GM18867 (cell line): ENCODE results near the gene MAPK7.

Source experiments
- ATAC-seq: cut with Tn5 transposase; IDR thresholded peaks from one replicate; pipeline ENCODE4 v1.9.1; 2021; ENCODE audit warnings: mild to moderate bottlenecking, moderate library complexity; ENCODE audit not compliant: unreplicated experiment

The MAPK7 gene

DNA sequence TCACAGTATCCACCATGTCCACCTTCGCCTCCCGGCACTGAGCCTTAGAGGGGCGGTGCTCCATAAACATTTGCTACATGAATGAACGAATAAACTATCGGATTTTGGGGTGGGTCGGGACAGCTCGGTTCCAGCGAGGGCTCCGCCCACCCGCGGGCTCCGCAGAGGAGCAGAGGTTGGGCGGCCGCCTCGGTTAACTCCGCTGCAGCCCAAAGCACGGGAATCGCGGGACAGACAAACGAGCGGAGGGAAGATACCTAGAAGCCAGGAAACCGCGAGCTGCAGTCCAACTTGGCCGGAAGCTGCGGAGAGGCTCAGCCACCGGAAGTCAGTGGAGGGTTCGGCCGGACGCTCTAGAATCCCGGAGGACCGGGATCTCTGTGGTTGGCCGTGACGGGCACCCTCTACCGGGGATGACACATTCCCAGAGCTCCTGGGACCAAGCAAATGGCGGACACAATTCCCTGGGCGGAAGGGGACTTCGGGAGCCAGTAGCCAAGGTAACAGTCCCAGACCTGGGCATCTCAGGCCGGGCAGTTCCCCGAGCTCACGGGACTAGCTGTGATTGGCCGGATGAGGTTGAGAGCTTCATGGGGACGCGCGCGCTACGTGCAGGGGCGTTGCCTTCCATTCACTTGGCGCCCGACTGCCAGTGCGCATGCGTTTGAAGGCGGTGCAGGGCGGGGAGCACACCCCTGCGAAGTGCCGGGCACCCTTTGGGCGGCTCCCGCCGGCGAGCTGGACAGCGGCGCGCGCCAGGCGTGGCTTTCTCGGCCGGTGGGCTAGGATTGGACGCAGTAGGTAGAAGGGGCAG, 489 bp upstream of the MAPK7 start:
- ATAC-seq: peak; percentile 89

DNA sequence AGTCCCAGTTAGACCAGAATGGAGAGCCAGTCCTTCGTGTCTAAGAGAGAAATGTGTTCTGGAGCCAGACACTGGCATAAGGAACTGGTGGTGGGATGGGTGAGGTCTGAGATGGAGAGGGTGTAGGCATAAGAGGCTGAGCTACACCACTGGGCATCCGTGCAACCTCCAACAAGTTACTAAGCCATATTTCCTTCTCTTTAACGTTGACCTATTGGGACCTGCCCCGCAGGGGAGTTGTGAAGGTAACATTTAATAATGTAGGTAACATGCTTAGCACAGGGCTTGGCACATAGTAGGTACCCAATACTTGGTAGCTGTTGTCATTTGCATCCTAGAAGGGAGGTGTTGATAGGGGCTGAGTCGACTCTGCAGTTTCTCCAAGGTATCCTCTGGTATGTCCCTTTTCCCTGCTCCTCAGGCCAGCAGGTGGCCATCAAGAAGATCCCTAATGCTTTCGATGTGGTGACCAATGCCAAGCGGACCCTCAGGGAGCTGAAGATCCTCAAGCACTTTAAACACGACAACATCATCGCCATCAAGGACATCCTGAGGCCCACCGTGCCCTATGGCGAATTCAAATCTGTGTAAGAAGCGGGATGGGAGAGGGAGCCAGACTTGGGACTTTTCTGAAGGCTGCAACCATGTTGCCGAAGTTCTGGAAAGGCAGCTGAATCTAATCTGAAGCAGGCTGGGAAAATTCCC, 1.2 kb downstream of the MAPK7 start:
- ATAC-seq: no peak

DNA sequence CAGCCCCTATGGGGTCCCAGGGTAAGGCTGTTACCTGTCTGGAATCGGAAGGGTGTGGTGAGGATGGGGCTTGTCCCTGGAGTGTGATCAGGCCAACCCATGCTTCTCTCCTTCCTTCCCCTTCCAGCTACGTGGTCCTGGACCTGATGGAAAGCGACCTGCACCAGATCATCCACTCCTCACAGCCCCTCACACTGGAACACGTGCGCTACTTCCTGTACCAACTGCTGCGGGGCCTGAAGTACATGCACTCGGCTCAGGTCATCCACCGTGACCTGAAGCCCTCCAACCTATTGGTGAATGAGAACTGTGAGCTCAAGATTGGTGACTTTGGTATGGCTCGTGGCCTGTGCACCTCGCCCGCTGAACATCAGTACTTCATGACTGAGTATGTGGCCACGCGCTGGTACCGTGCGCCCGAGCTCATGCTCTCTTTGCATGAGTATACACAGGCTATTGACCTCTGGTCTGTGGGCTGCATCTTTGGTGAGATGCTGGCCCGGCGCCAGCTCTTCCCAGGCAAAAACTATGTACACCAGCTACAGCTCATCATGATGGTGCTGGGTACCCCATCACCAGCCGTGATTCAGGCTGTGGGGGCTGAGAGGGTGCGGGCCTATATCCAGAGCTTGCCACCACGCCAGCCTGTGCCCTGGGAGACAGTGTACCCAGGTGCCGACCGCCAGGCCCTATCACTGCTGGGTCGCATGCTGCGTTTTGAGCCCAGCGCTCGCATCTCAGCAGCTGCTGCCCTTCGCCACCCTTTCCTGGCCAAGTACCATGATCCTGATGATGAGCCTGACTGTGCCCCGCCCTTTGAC, 2.4 kb downstream of the MAPK7 start:
- ATAC-seq: no peak

DNA sequence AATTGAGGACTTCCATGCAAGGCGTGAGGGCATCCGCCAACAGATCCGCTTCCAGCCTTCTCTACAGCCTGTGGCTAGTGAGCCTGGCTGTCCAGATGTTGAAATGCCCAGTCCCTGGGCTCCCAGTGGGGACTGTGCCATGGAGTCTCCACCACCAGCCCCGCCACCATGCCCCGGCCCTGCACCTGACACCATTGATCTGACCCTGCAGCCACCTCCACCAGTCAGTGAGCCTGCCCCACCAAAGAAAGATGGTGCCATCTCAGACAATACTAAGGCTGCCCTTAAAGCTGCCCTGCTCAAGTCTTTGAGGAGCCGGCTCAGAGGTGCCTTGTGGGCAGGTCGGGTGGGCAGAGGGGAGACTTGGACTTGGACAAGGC, 3.1 kb downstream of the MAPK7 start:
- ATAC-seq: no peak

DNA sequence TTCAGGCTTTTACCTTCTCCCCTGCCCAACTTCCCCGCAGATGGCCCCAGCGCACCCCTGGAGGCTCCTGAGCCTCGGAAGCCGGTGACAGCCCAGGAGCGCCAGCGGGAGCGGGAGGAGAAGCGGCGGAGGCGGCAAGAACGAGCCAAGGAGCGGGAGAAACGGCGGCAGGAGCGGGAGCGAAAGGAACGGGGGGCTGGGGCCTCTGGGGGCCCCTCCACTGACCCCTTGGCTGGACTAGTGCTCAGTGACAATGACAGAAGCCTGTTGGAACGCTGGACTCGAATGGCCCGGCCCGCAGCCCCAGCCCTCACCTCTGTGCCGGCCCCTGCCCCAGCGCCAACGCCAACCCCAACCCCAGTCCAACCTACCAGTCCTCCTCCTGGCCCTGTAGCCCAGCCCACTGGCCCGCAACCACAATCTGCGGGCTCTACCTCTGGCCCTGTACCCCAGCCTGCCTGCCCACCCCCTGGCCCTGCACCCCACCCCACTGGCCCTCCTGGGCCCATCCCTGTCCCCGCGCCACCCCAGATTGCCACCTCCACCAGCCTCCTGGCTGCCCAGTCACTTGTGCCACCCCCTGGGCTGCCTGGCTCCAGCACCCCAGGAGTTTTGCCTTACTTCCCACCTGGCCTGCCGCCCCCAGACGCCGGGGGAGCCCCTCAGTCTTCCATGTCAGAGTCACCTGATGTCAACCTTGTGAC, 3.6 kb downstream of the MAPK7 start:
- no peak for ATAC-seq

DNA sequence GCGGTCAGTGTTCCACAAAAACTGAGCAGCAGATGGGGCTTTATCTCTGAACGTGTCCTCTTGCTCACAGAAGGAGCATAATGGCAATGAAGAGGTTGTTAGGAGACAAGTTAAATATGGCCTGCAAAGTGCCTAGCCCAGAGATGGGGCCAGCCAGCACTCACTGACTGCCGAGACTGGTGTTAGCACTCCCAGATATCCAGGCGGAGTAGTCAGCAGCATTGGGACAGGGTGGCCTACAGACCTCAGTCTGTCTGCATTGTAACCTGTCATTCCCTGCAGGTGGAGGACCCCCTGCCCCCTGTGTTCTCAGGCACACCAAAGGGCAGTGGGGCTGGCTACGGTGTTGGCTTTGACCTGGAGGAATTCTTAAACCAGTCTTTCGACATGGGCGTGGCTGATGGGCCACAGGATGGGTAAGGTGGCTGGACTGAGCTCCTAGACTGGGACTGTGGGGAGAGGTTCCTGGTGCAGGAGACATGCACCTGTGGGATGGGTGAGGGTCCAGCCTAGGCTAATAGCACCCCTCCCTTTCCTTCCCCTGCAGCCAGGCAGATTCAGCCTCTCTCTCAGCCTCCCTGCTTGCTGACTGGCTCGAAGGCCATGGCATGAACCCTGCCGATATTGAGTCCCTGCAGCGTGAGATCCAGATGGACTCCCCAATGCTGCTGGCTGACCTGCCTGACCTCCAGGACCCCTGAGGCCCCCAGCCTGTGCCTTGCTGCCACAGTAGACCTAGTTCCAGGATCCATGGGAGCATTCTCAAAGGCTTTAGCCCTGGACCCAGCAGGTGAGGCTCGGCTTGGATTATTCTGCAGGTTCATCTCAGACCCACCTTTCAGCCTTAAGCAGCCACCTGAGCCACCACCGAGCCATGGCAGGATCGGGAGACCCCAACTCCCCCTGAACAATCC, 4.5 kb downstream of the MAPK7 start:
- ATAC-seq: no peak

DNA sequence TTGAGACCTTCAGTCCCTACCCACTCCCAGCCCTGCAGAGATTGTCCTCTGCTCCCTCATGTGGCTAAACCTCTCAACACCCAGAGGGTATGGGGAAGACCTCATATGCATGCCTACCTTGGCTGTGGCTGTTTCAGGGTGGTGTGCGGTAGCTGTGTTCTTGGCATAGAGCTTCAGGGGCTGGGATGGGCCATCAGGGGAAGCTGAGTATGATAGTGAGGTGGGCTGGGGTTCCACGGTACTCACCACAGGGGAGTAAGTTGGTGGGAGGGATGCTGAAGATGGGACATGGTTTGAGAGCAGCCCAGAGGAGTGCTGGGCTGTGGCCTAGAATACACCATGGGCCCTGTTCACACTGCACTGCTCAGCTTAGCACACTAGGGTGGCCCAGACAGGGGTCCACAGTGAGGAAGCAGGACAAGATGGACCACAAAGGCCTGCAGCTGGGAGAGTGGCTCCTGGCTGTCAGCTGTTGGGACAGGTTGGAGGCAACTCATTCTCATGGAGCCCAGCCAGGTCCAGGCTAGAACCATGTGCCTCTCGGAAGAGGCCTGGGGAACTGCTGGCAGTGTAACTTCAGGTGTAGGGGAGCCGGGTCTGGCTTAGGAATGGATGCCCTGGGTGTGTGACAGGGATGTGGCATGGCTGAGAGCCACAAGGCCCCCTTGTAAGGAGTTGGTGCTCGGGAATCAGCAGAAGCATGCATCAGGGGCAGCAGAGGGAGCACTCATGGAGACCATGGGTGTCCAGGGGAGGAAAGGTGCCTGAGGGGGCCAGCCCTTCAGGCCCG, 5.6 kb downstream of the MAPK7 start:
- no peak for ATAC-seq

DNA sequence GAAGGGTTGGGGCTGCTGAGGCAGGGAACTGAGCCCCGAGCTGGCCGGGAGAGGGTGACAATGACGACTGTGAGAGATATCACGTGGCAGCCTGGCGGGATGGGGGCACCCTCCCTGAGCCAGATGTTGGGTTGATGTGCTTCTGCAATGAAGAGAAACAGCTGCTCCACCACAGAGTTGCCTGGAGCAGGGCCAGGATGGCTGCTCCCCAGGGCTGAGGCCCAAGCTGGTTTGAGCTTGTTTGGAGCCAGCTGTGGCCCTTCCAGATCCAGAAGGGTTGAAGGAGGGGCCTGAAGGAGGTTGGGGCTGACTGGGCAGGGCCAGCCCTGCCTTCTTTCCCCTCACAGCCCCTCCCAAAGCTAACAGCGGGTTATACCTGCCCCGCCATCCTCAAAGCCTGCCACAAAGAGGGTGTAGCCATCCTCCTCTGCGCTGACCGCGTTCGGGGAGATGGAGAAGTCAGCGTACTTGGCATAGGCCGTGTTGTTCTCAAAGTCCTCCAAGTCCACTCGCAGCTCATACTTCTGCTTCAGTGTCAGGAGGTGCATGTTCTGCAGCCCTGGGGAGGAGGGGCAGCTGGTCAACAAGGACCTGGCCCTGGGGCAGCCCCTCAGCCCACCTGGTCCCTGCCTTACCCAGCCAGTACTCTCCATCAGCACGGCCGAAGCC, 6.6 kb downstream of the MAPK7 start:
- ATAC-seq: no peak

DNA sequence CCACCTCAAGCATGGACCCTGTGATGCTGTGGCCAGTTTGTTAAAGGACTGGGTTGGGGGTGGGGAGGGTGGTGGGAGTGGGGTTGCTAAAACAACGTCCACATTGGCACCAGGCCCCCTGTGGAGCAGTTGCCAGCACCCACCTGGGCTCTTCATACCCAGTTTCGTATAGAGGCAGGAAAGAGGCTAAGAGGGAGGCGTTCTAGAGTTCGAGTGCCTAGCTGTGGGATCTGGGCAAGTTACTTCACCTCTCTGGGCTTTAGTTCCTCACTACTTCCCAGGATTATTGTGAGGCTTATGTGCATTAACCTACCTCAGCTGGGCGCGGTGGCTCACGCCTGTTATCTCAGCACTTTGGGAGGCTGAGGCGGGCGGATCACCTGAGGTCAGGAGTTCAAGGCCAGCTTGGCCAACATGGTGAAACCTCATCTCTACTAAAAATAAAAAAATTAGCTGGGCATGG, 7.3 kb downstream of the MAPK7 start:
- ATAC-seq: no peak

DNA sequence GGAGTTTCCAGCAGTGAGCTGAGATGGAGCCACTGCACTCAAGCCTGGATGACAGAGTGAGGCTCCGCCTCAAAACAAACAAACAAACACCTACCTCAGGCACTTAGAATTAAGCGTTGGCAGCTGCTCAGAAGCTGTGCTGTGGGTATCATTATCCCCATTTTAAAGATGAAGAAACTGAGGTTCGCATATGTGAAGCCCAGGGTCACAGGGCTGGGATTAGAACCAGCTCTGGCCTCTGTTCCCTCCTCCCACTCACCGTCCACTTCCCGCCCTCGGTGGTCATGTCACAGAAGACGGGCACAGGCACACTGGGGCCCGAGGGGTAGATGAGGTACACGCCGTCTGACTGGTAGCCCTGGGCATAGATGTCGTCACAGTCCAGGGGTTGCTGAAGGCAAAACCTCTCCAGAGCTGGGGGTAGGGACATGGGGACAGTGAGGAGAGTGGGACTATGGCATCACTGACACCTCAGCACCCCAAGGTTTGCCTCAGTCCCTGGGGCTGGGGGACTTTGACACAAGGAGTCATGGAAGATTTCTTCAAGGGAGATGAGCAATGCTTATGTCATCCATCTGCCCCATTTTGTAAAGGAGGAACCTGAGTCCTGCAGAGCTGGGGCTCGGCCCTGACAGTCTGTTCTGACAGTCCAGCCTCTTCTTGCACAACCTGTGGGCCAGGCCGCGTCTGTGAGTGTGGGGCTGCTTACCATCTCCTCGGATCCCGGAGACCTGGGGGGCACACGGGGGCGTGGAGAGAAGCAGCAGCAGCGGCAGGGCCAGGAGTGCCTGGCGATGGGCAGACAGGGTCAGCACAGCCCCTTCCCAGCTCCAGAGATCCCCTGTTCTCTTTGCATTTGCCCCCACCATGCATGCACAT, 8.0 kb downstream of the MAPK7 start:
- ATAC-seq: no peak

DNA sequence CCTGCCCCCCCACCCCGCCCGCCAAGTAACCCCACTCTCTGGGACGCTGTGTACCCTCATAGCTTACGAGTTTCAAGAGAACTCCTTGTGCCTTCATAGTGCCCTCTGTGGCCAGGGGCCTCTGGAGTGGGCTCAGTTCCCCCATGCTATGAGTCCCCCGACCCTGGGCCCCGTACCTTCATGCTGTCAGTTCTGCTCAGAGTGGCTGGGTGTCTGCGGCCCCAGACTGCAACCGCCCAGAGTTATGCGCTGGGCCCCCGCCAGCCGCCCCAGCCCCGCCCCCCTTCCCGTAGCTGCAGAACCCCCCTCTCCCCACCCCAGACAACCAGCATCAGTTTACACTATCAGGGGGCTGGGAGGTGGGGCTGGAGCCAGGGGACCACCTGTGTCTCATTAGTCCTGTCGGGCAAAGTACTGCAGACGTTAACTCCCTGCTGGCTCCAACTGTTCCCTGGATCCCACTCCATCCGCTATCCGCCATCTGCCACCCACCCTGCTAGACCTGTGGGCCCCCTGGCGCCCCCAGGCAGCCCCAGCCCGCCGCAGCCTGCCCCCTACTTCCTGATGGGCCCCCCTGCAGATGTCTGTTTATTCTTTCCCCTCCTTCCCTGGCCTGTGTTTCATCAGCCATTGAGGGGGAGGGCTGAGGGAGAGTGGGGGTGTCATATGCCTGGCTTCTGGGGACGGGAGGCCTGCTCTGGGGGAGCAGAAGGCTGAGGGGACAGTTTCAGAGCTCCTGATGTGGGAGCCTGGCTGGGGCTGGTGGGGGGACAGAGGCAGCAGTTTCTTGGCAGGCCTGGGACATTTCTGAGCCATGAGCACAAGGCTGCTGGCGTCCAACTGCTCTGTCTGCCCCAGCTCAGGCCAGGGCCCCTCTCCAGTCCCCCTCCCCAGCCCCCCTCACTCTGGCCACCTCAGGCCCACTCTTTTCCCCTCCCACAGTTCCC, 8.9 kb downstream of the MAPK7 start, which contains the start of gene MFAP4:
Gene MFAP4 (minus strand): TSS at position 217 of the 947 bp plus-strand sequence. CDS start 35 bp downstream, at position 182.
- ATAC-seq: no peak

DNA sequence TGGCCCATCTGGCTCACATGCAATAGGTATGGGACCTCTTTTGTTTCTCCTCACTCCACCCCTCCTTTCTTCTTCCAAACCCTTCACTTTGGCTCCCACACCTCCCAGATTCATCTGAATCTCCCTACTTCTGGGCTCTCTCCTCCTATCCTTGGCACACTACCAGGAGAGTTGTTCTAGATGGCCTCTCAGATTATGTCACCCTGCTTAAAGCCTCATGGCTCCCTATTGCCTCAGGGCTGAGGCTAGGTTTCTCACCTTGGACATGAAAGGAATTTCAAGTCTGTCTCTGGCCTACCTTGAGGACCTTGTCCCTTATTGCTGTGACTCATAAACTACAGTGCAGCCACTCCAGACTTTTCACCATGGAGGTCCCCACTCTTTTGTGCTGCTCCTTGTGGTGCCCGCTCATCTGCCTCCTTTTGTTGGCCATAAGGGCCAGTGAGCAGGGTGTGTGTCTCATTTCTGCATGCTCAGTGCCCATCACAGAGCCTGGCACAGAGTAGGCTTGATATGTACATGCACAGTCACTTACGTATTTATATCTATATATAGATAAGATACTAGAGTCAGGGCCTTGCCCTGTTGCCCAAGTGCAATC, 9.7 kb downstream of the MAPK7 start:
- no peak for ATAC-seq

DNA sequence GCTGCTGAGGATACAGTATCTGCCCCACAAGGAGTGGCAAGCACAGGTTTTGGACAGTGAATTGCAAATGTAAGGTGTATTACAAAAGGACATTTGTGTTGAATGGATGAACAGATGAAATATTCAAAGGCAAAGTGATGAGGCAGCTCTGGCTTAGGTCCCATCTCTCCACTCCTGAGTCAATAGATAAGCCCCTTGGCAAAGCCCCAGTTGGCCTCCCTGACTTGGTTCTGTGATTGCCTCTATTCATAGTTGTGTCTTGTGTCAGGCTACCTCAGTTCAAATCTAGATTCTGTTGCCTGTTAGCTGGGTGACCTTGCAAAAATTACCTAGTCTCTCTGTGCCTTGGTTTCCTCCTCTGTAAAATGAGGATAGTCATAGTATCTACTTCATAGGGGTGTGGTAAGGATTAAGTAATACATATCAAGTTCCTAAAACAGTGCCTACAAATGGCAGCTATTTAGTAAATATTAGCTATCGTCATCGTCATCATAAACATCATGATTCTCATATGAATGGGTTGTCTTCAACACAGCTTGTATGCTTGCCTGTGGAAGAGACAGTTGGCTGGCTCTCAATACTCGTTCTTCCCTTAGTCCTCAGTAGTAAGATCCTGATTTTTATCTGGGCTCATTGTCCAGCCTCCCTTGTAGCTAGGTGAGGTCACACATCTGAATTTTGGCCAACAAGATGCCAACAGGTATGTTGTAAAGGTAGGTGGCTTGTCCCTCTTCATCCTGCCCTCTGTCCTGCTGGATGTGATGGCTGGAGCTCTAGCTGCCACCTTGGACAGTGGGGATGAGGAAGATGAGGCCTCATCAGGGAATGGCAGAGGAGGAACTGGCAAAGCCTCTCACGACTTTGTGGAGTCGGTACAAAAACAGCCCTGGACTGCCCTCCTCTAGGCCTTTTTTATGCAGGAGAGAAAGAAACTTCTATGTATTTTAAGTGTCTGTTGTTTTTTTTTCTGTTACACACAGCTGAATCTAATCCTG, 10.8 kb downstream of the MAPK7 start:
- ATAC-seq: no peak

DNA sequence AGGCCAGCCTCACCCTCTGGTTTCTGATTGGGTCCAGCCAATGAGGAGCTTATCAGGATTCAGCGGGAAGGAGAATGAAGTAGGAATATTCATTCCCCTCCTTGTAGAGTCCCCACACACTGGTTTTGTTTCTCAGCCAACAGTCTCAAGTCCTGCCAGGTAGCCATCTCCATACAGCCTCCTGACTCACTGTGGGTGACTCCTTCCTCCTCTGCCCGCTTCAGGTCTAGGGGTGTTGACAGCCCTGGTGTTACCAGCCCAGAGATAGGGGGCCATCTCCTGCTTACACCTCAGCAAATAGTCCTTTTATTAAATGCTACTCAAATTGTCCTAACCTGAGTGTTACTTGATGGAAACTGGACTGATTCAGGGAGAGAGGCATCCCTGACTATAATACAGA, 12.7 kb downstream of the MAPK7 start:
- no peak for ATAC-seq

DNA sequence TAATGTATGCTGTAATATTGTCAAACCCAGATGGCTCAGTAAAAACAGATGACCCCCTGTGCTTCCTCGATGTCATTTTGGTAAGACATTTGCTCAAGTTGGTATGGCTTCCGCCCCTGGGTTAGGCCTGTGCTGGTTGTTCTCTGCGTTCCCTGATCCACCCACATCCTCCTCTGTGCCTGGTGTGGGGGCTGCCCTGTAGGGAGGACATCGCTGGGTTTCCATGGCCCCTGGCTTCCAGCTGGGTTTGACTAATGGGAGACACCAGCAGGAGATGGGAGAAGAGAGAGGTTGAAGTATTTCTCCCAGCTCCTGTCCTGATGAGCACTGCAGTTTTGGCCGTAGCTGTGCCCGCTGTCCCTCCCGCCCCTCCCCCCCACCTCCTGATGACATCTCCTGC, 13.1 kb downstream of the MAPK7 start:
- no peak for ATAC-seq
